ACC112 (cell line): ENCODE data around the gene CNR2.
"Not testable (repeated sequence)": the region's sequence is repeated elsewhere in the genome, so short reads cannot be mapped to it uniquely, and the experiment has no call there.

ENCODE experiments used
- H2AFZ ChIP-seq: fragments of 200-600 bp; sonication (generic); one replicate; pipeline ENCODE4 v1.6.0; 2017; ENCODE audit warnings: antibody characterized with exemption, low read length; ENCODE audit not compliant: unreplicated experiment
- H3K27ac ChIP-seq: fragments of 200-600 bp; sonication (generic); 2 replicates; pipeline ENCODE4 v1.5.1; 2014; ENCODE audit warnings: low read depth, mild to moderate bottlenecking, antibody characterized with exemption, low read length, moderate library complexity
- H3K27me3 ChIP-seq: fragments of 200-600 bp; sonication (generic); 2 replicates; pipeline ENCODE4 v1.6.1; 2014; ENCODE audit warnings: mild to moderate bottlenecking, antibody characterized with exemption, low read length, moderate library complexity, mixed read lengths; ENCODE audit not compliant: insufficient read depth
- H3K36me3 ChIP-seq: fragments of 200-600 bp; sonication (generic); 2 replicates; pipeline ENCODE4 v1.6.1; 2016; ENCODE audit warnings: mild to moderate bottlenecking, antibody characterized with exemption, low read length, moderate library complexity, mixed read lengths; ENCODE audit not compliant: insufficient read depth
- H3K4me1 ChIP-seq: fragments of 200-600 bp; sonication (generic); one replicate; pipeline ENCODE4 v1.6.1; 2016; ENCODE audit warnings: low read length, mixed read lengths; ENCODE audit not compliant: insufficient read depth, unreplicated experiment, control insufficient read depth
- H3K4me3 ChIP-seq: fragments of 200-600 bp; sonication (generic); 2 replicates; pipeline ENCODE4 v1.5.1; 2014; ENCODE audit warnings: mild to moderate bottlenecking, low read depth, low read length
- H3K79me2 ChIP-seq: fragments of 200-600 bp; sonication (generic); one replicate; pipeline ENCODE4 v1.6.0; 2016; ENCODE audit warnings: low read length; ENCODE audit not compliant: control insufficient read depth, unreplicated experiment, insufficient read depth

The CNR2 gene

GRCh38 chr1:23834156-23834555, 79.0 kb downstream of the CNR2 start:
- H3K27ac ChIP-seq, H3K36me3 ChIP-seq, H3K79me2 ChIP-seq, H3K4me3 ChIP-seq, H3K4me1 ChIP-seq, H2AFZ ChIP-seq: not testable (repeated sequence)
- peaks cover 14% of the 10 kb centered on the region for H3K27me3 ChIP-seq

GRCh38 chr1:23827717-23828116, 85.4 kb downstream of the CNR2 start:
- peaks cover 12% of the 10 kb centered on the region for H3K4me1 ChIP-seq
- no peak overlapping the region for H3K27ac ChIP-seq
- peaks cover 17% of the 10 kb centered on the region for H3K79me2 ChIP-seq
- no peaks in the 10 kb centered on the region for H3K36me3 ChIP-seq
- no peak overlapping the region for H3K4me3 ChIP-seq
- no peaks in the 10 kb centered on the region for H3K27me3 ChIP-seq
- H2AFZ ChIP-seq = peak overlapping the region; percentile 52

GRCh38 chr1:23826590-23826989, 86.6 kb downstream of the CNR2 start:
- H3K27ac ChIP-seq, H3K27me3 ChIP-seq, H3K36me3 ChIP-seq, H2AFZ ChIP-seq, H3K4me3 ChIP-seq: not testable (repeated sequence)
- H3K79me2 ChIP-seq = peaks cover 17% of the 10 kb centered on the region
- peaks cover 12% of the 10 kb centered on the region for H3K4me1 ChIP-seq

- Histone ChIP-seq H3K27me3 (no peaks in the 10 kb centered on the region), H3K79me2 (peaks cover 17% of the 10 kb centered on the region), H3K36me3 (no peaks in the 10 kb centered on the region), H2AFZ (peak overlapping the region; percentile 84), H3K27ac (0 out of 2 replicates have a peak overlapping the region, but pooled peaks have one; percentile 1), H3K4me1 (peaks cover 12% of the 10 kb centered on the region), H3K4me3 (peak overlapping the region; percentile 96)
These were observed 87.2 kb downstream of the CNR2 start for GRCh38 chr1:23825762-23826522.

GRCh38 chr1:23825076-23825761, 87.9 kb downstream of the CNR2 start, which contains the start of gene HMGCL:
Gene HMGCL, minus strand, starts transcription at chr1:23825429. Its CDS starts 14 bp downstream, at chr1:23825415.
- no peaks in the 10 kb centered on the region for H3K27me3 ChIP-seq
- H3K4me3 ChIP-seq = peak within 1 kb of the TSS; percentile 96
- peaks cover 12% of the 10 kb centered on the region for H3K4me1 ChIP-seq
- H3K79me2 ChIP-seq = peaks cover 17% of the 10 kb centered on the region
- H3K36me3 ChIP-seq = no peaks in the 10 kb centered on the region
- H2AFZ ChIP-seq = peak within 1 kb of the TSS; percentile 85
- H3K27ac ChIP-seq = peak within 1 kb of the TSS; percentile 69

- Histone ChIP-seq H3K4me1 (peaks cover 12% of the 10 kb centered on the region), H3K36me3 (no peaks in the 10 kb centered on the region), H3K4me3 (peak overlapping the region; percentile 96), H3K27ac (peak overlapping the region; percentile 69), H2AFZ (peak overlapping the region; percentile 85), H3K27me3 (no peaks in the 10 kb centered on the region), H3K79me2 (peaks cover 17% of the 10 kb centered on the region)
These were observed 88.5 kb downstream of the CNR2 start for GRCh38 chr1:23824711-23825075.

GRCh38 chr1:23823767-23824166, 89.4 kb downstream of the CNR2 start:
- H2AFZ ChIP-seq = no peak overlapping the region
- no peak overlapping the region for H3K27ac ChIP-seq
- H3K4me1 ChIP-seq = peaks cover 12% of the 10 kb centered on the region
- H3K36me3 ChIP-seq = no peaks in the 10 kb centered on the region
- peaks cover 17% of the 10 kb centered on the region for H3K79me2 ChIP-seq
- H3K4me3 ChIP-seq = peak overlapping the region; percentile 96
- H3K27me3 ChIP-seq = no peaks in the 10 kb centered on the region
